Panc1 (cell line): ENCODE measurements around the gene ABCA1. TPM values are rescaled to one million over a fixed set of nuclear protein-coding genes. Genes with fewer than 3 reads are reported as not detected.
A peak's percentile ranks its signal among the peaks of the same experiment; 100 is the strongest.

Experiments used
- ATAC-seq: fragments of 200-7000 bp; cut with Tn5 transposase; 2 replicates; pipeline ENCODE4 v1.9.1; 2020; ENCODE audit warnings: mild to moderate bottlenecking, moderate library complexity
- BruUV-seq: library from RNA; stranded (reverse); fragments of 400-500 nt; replicated peaks from 2 replicates; lab custom pipeline; 2021; lab: Mats Ljungman, UMichigan
- CTCF ChIA-PET: fragments of 300-600 bp; sonication (Branson Sonifier 250); formaldehyde crosslinking; loops from one replicate; lab custom pipeline; 2022; ENCODE audit warnings: antibody characterized with exemption; lab: Charles Lee
- POLR2A ChIA-PET: fragments of 300-600 bp; sonication (Branson Sonifier 250); formaldehyde crosslinking; loops from one replicate; lab custom pipeline; 2022; ENCODE audit warnings: antibody characterized with exemption; lab: Charles Lee
- DNase-seq: peaks from one replicate; pipeline ENCODE4 v3.0.0-alpha.2; 2010; ENCODE audit warnings: low read depth, low spot score
- H3K27ac ChIP-seq: 2 replicates; pipeline ENCODE4 v1.5.1; 2011; ENCODE audit warnings: mild to moderate bottlenecking, low read length, inconsistent platforms
- H3K27me3 ChIP-seq: fragments of 200-500 bp; sonication (Bioruptor generic); 2 replicates; pipeline ENCODE4 v1.6.0; 2014; ENCODE audit warnings: low read length, inconsistent platforms; ENCODE audit not compliant: control insufficient read depth, insufficient read depth
- H3K36me3 ChIP-seq: fragments of 200-500 bp; sonication (Bioruptor generic); 2 replicates; pipeline ENCODE4 v1.5.1; 2014; ENCODE audit warnings: inconsistent platforms, mild to moderate bottlenecking, low read length, moderate library complexity; ENCODE audit not compliant: control insufficient read depth, insufficient read depth
- H3K4me1 ChIP-seq: 2 replicates; pipeline ENCODE4 v1.5.1; 2011; ENCODE audit warnings: inconsistent platforms, mild to moderate bottlenecking, low read length, moderate library complexity; ENCODE audit not compliant: control insufficient read depth, insufficient read depth
- H3K4me3 ChIP-seq, 2 experiments: 2 replicates each; pipeline ENCODE4 v1.5.1; 2011 to 2012; ENCODE audit warnings: low read depth in 2 of 2, low read length in 2 of 2, mild to moderate bottlenecking in 2 of 2, inconsistent platforms in 1 of 2, moderate library complexity in 1 of 2
- H3K9me3 ChIP-seq: fragments of 200-500 bp; sonication (Bioruptor generic); 2 replicates; pipeline ENCODE4 v1.5.1; 2014; ENCODE audit warnings: low read depth, mild to moderate bottlenecking, inconsistent platforms, low read length, moderate library complexity; ENCODE audit not compliant: control insufficient read depth, insufficient read depth
- POLR2AphosphoS5 ChIP-seq: IDR thresholded peaks from 2 replicates; pipeline ENCODE4 v1.6.1; 2012; ENCODE audit warnings: mild to moderate bottlenecking, low read depth, low read length, moderate library complexity
- REST ChIP-seq, 2 experiments: IDR thresholded peaks; 2 replicates each; pipeline ENCODE4 v1.6.1; 2011 to 2012; ENCODE audit warnings: low read depth in 2 of 2, control low read depth in 1 of 2, low read length in 1 of 2, mild to moderate bottlenecking in 1 of 2, moderate library complexity in 1 of 2; ENCODE audit not compliant: insufficient read depth in 1 of 2
- SIN3A ChIP-seq: IDR thresholded peaks from 2 replicates; pipeline ENCODE4 v1.6.1; 2012; ENCODE audit warnings: low read depth, mild to moderate bottlenecking, low read length, moderate library complexity, borderline replicate concordance; ENCODE audit not compliant: insufficient read depth
- TCF7L2 ChIP-seq: IDR thresholded peaks from 2 replicates; pipeline ENCODE4 v1.6.1; 2011; ENCODE audit warnings: mild to moderate bottlenecking, low read depth, low read length, inconsistent platforms
- in situ Hi-C: cut with HindIII; loops from 2 replicates; pipeline ENCODE4 v1.10.0; 2016; ENCODE audit warnings: low sequenced_read_pairs, low pct_unique_long_range_greater_than_20kb
- intact Hi-C: fragments of 100-400 bp; cut with micrococcal nuclease; formaldehyde crosslinking; loops from one replicate; pipeline ENCODE4 v1.10.0; 2022; ENCODE audit not compliant: unreplicated experiment
- total RNA-seq: library from RNA; stranded (reverse); gene quantifications from one replicate; pipeline ENCODE4 v1.2.1, GENCODE V29; 2021; ENCODE audit not compliant: unreplicated experiment
- TF ChIP-seq, protein P1 (sequence below): fragments of 450-650 bp; IDR thresholded peaks from 2 replicates; pipeline ENCODE4 v1.5.1; 2017; ENCODE audit warnings: mild to moderate bottlenecking

Gene ABCA1
- total RNA-seq, 1 experiment from 2014 or later = 2.6 TPM

- Histone ChIP-seq H3K4me3 (peak overlapping the region; percentile 63 to 75), H3K27ac (peak overlapping the region; percentile 59), H3K27me3 (no peaks in the 10 kb centered on the region), H3K4me1 (no peaks in the 10 kb centered on the region), H3K9me3 (no peaks in the 10 kb centered on the region), H3K36me3 (no peaks in the 10 kb centered on the region)
- no TSS peak for BruUV-seq
- POLR2A ChIA-PET = no interaction called here
- CTCF ChIA-PET = no interaction called here
- DNase-seq (no peak), ATAC-seq (peak; percentile 99)
- TF ChIP-seq, protein P1, sequence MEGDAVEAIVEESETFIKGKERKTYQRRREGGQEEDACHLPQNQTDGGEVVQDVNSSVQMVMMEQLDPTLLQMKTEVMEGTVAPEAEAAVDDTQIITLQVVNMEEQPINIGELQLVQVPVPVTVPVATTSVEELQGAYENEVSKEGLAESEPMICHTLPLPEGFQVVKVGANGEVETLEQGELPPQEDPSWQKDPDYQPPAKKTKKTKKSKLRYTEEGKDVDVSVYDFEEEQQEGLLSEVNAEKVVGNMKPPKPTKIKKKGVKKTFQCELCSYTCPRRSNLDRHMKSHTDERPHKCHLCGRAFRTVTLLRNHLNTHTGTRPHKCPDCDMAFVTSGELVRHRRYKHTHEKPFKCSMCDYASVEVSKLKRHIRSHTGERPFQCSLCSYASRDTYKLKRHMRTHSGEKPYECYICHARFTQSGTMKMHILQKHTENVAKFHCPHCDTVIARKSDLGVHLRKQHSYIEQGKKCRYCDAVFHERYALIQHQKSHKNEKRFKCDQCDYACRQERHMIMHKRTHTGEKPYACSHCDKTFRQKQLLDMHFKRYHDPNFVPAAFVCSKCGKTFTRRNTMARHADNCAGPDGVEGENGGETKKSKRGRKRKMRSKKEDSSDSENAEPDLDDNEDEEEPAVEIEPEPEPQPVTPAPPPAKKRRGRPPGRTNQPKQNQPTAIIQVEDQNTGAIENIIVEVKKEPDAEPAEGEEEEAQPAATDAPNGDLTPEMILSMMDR = no peak
- TF ChIP-seq TCF7L2 (no peak), POLR2AphosphoS5 (no peak), SIN3A (no peak), REST (IDR thresholded peaks at IDR 0.05; ENCODE audit: insufficient read depth in 1 of 2, low read depth in 2 of 2, low read length in 1 of 2) (no peak)
- intact Hi-C loops (no loop called here), in situ Hi-C loops (no loop called here)
These were observed 40.3 kb upstream of the ABCA1 start for GRCh38 chr9:104968025-104968982.

- no peak for TF ChIP-seq POLR2AphosphoS5
- no peak for TF ChIP-seq REST (IDR thresholded peaks at IDR 0.05; ENCODE audit: insufficient read depth in 1 of 2, low read depth in 2 of 2, low read length in 1 of 2)
- no peak for TF ChIP-seq TCF7L2
- TF ChIP-seq SIN3A = no peak
- TF ChIP-seq, protein P1 = no peak
- DNase-seq = no peak
- no peak for ATAC-seq
- Histone ChIP-seq H3K36me3 (no peaks in the 10 kb centered on the region), H3K27me3 (no peaks in the 10 kb centered on the region), H3K4me1 (no peaks in the 10 kb centered on the region), H3K27ac (no peak overlapping the region), H3K9me3 (no peaks in the 10 kb centered on the region), H3K4me3 (no peak overlapping the region)
- in situ Hi-C loops = no loop called here
- intact Hi-C loops = no loop called here
- ChIA-PET CTCF (no interaction called here), POLR2A (no interaction called here)
- no TSS peak for BruUV-seq
These were observed 35.1 kb upstream of the ABCA1 start for GRCh38 chr9:104963076-104963475.
